ENCODE measurements around the gene NKX2-1.

Gene NKX2-1

GRCh38 chr14:36505181-36505815 is 14.7 kb downstream of the NKX2-1 start:
- H3K36me3 ChIP-seq (ENCODE audit: control insufficient read depth in 1 of 2, insufficient read depth in 2 of 2, low read length in 2 of 2): no peaks in the 10 kb centered on the region
- H3K4me1 ChIP-seq (ENCODE audit: control insufficient read depth in 1 of 2, insufficient read depth in 2 of 2, low read length in 2 of 2): no peaks in the 10 kb centered on the region
- H3K27me3 ChIP-seq (ENCODE audit: control insufficient read depth in 1 of 2, insufficient read depth in 2 of 2, low read length in 2 of 2): peaks cover 78 to 81% of the 10 kb centered on the region in 2 donors
- H3K9ac ChIP-seq (ENCODE audit: low read depth in 1 of 2, low read length in 2 of 2): no peak overlapping the region
- H3K9me3 ChIP-seq (ENCODE audit: control insufficient read depth in 1 of 2, low read length in 2 of 2): no peaks in the 10 kb centered on the region
- H3K27ac ChIP-seq (ENCODE audit: low read depth, low read length): no peak overlapping the region
- H3K4me3 ChIP-seq (ENCODE audit: low read depth in 1 of 2, low read length in 2 of 2): no peak overlapping the region

DNA sequence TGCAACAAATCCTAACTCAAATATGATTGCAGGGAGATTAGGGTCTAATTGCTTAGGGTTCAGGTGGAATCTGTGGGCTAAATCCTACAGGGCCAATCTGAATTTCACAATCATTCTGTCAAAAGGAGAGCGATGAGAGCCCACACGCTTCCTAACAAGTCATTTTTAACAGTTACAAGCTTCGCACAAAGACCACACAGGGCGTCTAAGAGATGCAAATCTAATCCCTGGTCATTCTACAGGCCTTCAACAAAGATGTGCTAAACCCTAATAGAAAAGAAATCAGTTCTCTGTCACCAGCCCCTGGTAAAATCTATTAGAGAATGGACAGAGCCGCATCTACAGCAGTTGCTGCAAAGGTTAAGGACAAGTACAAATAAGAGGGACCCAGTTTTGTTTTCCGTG is 15.3 kb downstream of the NKX2-1 start:
- Histone ChIP-seq H3K27ac (ENCODE audit: low read depth, low read length) (no peak overlapping the region), H3K27me3 (ENCODE audit: control insufficient read depth in 1 of 2, insufficient read depth in 2 of 2, low read length in 2 of 2) (peaks cover 73 to 80% of the 10 kb centered on the region in 2 donors), H3K4me3 (ENCODE audit: low read depth in 1 of 2, low read length in 2 of 2) (no peak overlapping the region), H3K9ac (ENCODE audit: low read depth in 1 of 2, low read length in 2 of 2) (no peak overlapping the region), H3K9me3 (ENCODE audit: control insufficient read depth in 1 of 2, low read length in 2 of 2) (no peaks in the 10 kb centered on the region), H3K4me1 (ENCODE audit: control insufficient read depth in 1 of 2, insufficient read depth in 2 of 2, low read length in 2 of 2) (no peaks in the 10 kb centered on the region), H3K36me3 (ENCODE audit: control insufficient read depth in 1 of 2, insufficient read depth in 2 of 2, low read length in 2 of 2) (no peaks in the 10 kb centered on the region)

GRCh38 chr14:36503771-36504741 is 16.0 kb downstream of the NKX2-1 start:
- Histone ChIP-seq H3K27ac (ENCODE audit: low read depth, low read length) (no peak overlapping the region), H3K27me3 (ENCODE audit: control insufficient read depth in 1 of 2, insufficient read depth in 2 of 2, low read length in 2 of 2) (peaks cover 66 to 73% of the 10 kb centered on the region in 2 donors), H3K4me3 (ENCODE audit: low read depth in 1 of 2, low read length in 2 of 2) (no peak overlapping the region), H3K9ac (ENCODE audit: low read depth in 1 of 2, low read length in 2 of 2) (no peak overlapping the region), H3K36me3 (ENCODE audit: control insufficient read depth in 1 of 2, insufficient read depth in 2 of 2, low read length in 2 of 2) (no peaks in the 10 kb centered on the region), H3K9me3 (ENCODE audit: control insufficient read depth in 1 of 2, low read length in 2 of 2) (no peaks in the 10 kb centered on the region), H3K4me1 (ENCODE audit: control insufficient read depth in 1 of 2, insufficient read depth in 2 of 2, low read length in 2 of 2) (no peaks in the 10 kb centered on the region)

- Histone ChIP-seq H3K9me3 (ENCODE audit: control insufficient read depth in 1 of 2, low read length in 2 of 2) (no peaks in the 10 kb centered on the region), H3K36me3 (ENCODE audit: control insufficient read depth in 1 of 2, insufficient read depth in 2 of 2, low read length in 2 of 2) (no peaks in the 10 kb centered on the region), H3K9ac (ENCODE audit: low read depth in 1 of 2, low read length in 2 of 2) (no peak overlapping the region), H3K27me3 (ENCODE audit: control insufficient read depth in 1 of 2, insufficient read depth in 2 of 2, low read length in 2 of 2) (peaks cover 63 to 64% of the 10 kb centered on the region in 2 donors), H3K4me1 (ENCODE audit: control insufficient read depth in 1 of 2, insufficient read depth in 2 of 2, low read length in 2 of 2) (no peaks in the 10 kb centered on the region), H3K27ac (ENCODE audit: low read depth, low read length) (no peak overlapping the region), H3K4me3 (ENCODE audit: low read depth in 1 of 2, low read length in 2 of 2) (no peak overlapping the region)
Measured at GRCh38 chr14:36502558-36503508, 17.2 kb downstream of the NKX2-1 start.

DNA sequence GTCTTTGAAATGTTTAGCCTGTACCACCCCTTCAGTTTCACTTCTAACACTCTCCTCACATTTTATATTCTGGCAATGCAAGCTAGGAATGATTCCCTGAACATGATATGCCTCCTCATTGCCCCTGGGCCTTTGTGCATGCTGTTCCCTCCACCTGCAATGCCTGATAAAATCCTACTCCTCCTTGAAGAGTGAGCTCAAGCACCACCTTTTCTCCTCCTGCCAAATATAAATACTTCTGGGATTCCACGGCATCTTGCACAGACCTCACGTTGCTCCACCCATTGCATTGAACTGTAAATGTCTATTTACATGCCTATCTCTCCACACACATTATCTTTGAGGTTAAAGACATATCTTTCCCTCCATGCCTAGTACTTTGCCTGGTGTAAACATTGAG is 21.1 kb downstream of the NKX2-1 start:
- H3K9me3 ChIP-seq (ENCODE audit: control insufficient read depth in 1 of 2, low read length in 2 of 2): no peaks in the 10 kb centered on the region
- no peaks in the 10 kb centered on the region for H3K4me1 ChIP-seq (ENCODE audit: control insufficient read depth in 1 of 2, insufficient read depth in 2 of 2, low read length in 2 of 2)
- no peak overlapping the region for H3K4me3 ChIP-seq (ENCODE audit: low read depth in 1 of 2, low read length in 2 of 2)
- H3K27me3 ChIP-seq (ENCODE audit: control insufficient read depth in 1 of 2, insufficient read depth in 2 of 2, low read length in 2 of 2): peaks cover 31 to 39% of the 10 kb centered on the region in 2 donors
- no peaks in the 10 kb centered on the region for H3K36me3 ChIP-seq (ENCODE audit: control insufficient read depth in 1 of 2, insufficient read depth in 2 of 2, low read length in 2 of 2)
- no peak overlapping the region for H3K9ac ChIP-seq (ENCODE audit: low read depth in 1 of 2, low read length in 2 of 2)
- H3K27ac ChIP-seq (ENCODE audit: low read depth, low read length): no peak overlapping the region

DNA sequence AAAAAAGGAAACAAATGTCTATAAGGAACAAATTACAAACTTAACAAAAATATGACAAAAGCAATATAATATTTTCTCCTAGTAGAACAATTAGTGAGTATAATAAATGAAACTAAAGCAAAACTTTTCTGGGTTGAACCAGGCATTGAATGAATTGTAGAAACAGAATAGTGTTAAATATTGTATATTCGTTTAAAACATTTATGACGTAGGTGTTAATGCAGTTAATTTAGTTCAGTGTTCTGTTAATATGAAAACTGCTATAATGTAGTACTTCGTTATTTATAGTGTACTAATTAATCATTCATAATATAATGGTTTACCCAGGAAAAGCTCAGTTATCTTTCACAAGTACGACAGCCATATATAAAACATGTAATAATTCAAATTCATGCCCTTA is 23.7 kb downstream of the NKX2-1 start:
- H3K4me1 ChIP-seq (ENCODE audit: control insufficient read depth in 1 of 2, insufficient read depth in 2 of 2, low read length in 2 of 2): no peaks in the 10 kb centered on the region
- no peaks in the 10 kb centered on the region for H3K36me3 ChIP-seq (ENCODE audit: control insufficient read depth in 1 of 2, insufficient read depth in 2 of 2, low read length in 2 of 2)
- no peak overlapping the region for H3K9ac ChIP-seq (ENCODE audit: low read depth in 1 of 2, low read length in 2 of 2)
- peaks cover 18 to 27% of the 10 kb centered on the region in 2 donors for H3K27me3 ChIP-seq (ENCODE audit: control insufficient read depth in 1 of 2, insufficient read depth in 2 of 2, low read length in 2 of 2)
- H3K27ac ChIP-seq (ENCODE audit: low read depth, low read length): no peak overlapping the region
- no peaks in the 10 kb centered on the region for H3K9me3 ChIP-seq (ENCODE audit: control insufficient read depth in 1 of 2, low read length in 2 of 2)
- no peak overlapping the region for H3K4me3 ChIP-seq (ENCODE audit: low read depth in 1 of 2, low read length in 2 of 2)

GRCh38 chr14:36495666-36496065 is 24.4 kb downstream of the NKX2-1 start:
- no peak overlapping the region for H3K4me3 ChIP-seq (ENCODE audit: low read depth in 1 of 2, low read length in 2 of 2)
- H3K9me3 ChIP-seq (ENCODE audit: control insufficient read depth in 1 of 2, low read length in 2 of 2): no peaks in the 10 kb centered on the region
- H3K27me3 ChIP-seq (ENCODE audit: control insufficient read depth in 1 of 2, insufficient read depth in 2 of 2, low read length in 2 of 2): peaks cover 18 to 27% of the 10 kb centered on the region in 2 donors
- H3K27ac ChIP-seq (ENCODE audit: low read depth, low read length): no peak overlapping the region
- no peak overlapping the region for H3K9ac ChIP-seq (ENCODE audit: low read depth in 1 of 2, low read length in 2 of 2)
- no peaks in the 10 kb centered on the region for H3K36me3 ChIP-seq (ENCODE audit: control insufficient read depth in 1 of 2, insufficient read depth in 2 of 2, low read length in 2 of 2)
- no peaks in the 10 kb centered on the region for H3K4me1 ChIP-seq (ENCODE audit: control insufficient read depth in 1 of 2, insufficient read depth in 2 of 2, low read length in 2 of 2)

DNA sequence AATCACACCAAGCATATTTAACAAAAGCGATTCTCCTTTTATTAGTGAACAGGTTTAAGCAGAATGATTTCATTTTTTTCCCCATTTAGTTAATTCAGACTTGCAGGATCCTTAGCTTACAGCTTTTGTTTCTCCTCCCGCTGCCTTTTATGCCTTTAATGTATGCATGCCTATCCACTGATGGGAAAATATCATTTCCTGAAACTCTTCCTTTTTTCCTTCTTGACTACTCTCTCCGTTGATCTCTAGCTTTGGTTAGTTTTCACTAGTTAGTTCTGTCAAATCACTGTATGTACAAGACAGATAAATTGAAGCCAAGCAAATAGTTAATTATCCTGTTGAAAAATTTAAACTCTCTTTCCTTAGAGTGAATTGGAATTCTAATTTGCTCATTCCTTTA is 26.3 kb downstream of the NKX2-1 start:
- Histone ChIP-seq H3K27ac (ENCODE audit: low read depth, low read length) (no peak overlapping the region), H3K27me3 (ENCODE audit: control insufficient read depth in 1 of 2, insufficient read depth in 2 of 2, low read length in 2 of 2) (peaks cover 19% of the 10 kb centered on the region in 2 donors), H3K4me3 (ENCODE audit: low read depth in 1 of 2, low read length in 2 of 2) (no peak overlapping the region), H3K4me1 (ENCODE audit: control insufficient read depth in 1 of 2, insufficient read depth in 2 of 2, low read length in 2 of 2) (no peaks in the 10 kb centered on the region), H3K9ac (ENCODE audit: low read depth in 1 of 2, low read length in 2 of 2) (no peak overlapping the region), H3K36me3 (ENCODE audit: control insufficient read depth in 1 of 2, insufficient read depth in 2 of 2, low read length in 2 of 2) (no peaks in the 10 kb centered on the region), H3K9me3 (ENCODE audit: control insufficient read depth in 1 of 2, low read length in 2 of 2) (no peaks in the 10 kb centered on the region)

DNA sequence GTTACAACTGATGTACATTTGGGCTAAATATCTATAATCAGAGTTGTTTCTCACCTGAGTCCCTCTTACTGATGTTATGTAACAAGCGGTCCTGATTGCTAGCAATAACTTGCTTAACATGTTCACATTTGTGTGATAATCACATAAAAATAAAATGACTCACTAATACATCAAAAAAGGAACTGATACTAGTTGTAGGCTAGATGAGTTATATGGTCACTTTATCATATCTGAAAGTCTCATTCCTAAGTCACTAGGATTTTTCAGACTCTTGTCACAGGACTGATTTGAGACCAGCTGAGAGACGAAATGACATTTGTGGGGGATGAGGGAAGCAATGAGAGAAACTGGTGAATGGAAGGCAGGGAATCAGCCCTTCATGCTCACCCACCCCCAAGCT is 34.3 kb downstream of the NKX2-1 start:
- H3K4me1 ChIP-seq (ENCODE audit: control insufficient read depth in 1 of 2, insufficient read depth in 2 of 2, low read length in 2 of 2): no peaks in the 10 kb centered on the region
- no peak overlapping the region for H3K27ac ChIP-seq (ENCODE audit: low read depth, low read length)
- no peak overlapping the region for H3K9ac ChIP-seq (ENCODE audit: low read depth in 1 of 2, low read length in 2 of 2)
- H3K9me3 ChIP-seq (ENCODE audit: control insufficient read depth in 1 of 2, low read length in 2 of 2): no peaks in the 10 kb centered on the region
- H3K4me3 ChIP-seq (ENCODE audit: low read depth in 1 of 2, low read length in 2 of 2): no peak overlapping the region
- peaks cover 5 to 10% of the 10 kb centered on the region in 2 donors for H3K27me3 ChIP-seq (ENCODE audit: control insufficient read depth in 1 of 2, insufficient read depth in 2 of 2, low read length in 2 of 2)
- no peaks in the 10 kb centered on the region for H3K36me3 ChIP-seq (ENCODE audit: control insufficient read depth in 1 of 2, insufficient read depth in 2 of 2, low read length in 2 of 2)

All from duodenal mucosa (tissue), 2 donors.